Liver (tissue), 9 donors: ENCODE measurements around the gene SRRM3. TPM values are rescaled to one million over a fixed set of nuclear protein-coding genes. Genes with fewer than 3 reads are reported as not detected.

Experiments
- DNase-seq: peaks from one replicate; pipeline ENCODE4 v3.0.0-alpha.2; 2017; ENCODE audit warnings: low spot score
- H3K27ac ChIP-seq, 2 donors: one replicate each; pipeline ENCODE4 v1.7.0; 2013; ENCODE audit warnings: inconsistent platforms in 2 of 2, low read length in 2 of 2, control low read depth in 1 of 2, low read depth in 1 of 2, mild to moderate bottlenecking in 1 of 2
- H3K27me3 ChIP-seq, 4 donors: one replicate each; pipeline versions ENCODE4 v1.6.1 to v1.7.0; 2013; ENCODE audit warnings: low read length in 3 of 4, inconsistent platforms in 1 of 4, mild to moderate bottlenecking in 1 of 4, moderate library complexity in 1 of 4; ENCODE audit not compliant: control insufficient read depth in 4 of 4, insufficient read depth in 4 of 4
- H3K36me3 ChIP-seq, 4 donors: one replicate each; pipeline versions ENCODE4 v1.6.1 to v1.7.0; 2013; ENCODE audit warnings: low read length in 3 of 4, mild to moderate bottlenecking in 3 of 4, low read depth in 1 of 4, moderate library complexity in 1 of 4; ENCODE audit not compliant: control insufficient read depth in 4 of 4, insufficient read depth in 3 of 4
- H3K4me1 ChIP-seq, 4 donors: one replicate each; pipeline versions ENCODE4 v1.6.1 to v1.7.0; 2013; ENCODE audit warnings: low read length in 3 of 4, mild to moderate bottlenecking in 3 of 4, moderate library complexity in 1 of 4; ENCODE audit not compliant: control insufficient read depth in 4 of 4, insufficient read depth in 4 of 4
- H3K4me3 ChIP-seq, 3 donors: one replicate each; pipeline versions ENCODE4 v1.6.1 to v1.7.0; 2013; ENCODE audit warnings: low read length in 3 of 3, control low read depth in 1 of 3, low read depth in 1 of 3, mild to moderate bottlenecking in 1 of 3
- H3K9ac ChIP-seq, 2 donors: one replicate each; pipeline ENCODE4 v1.7.0; 2013; ENCODE audit warnings: low read length in 2 of 2, mild to moderate bottlenecking in 2 of 2, moderate library complexity in 2 of 2, control low read depth in 1 of 2, low read depth in 1 of 2
- H3K9me3 ChIP-seq, 4 donors: one replicate each; pipeline versions ENCODE4 v1.6.1 to v1.7.0; 2013; ENCODE audit warnings: low read length in 3 of 4; ENCODE audit not compliant: control insufficient read depth in 4 of 4
- ATF3 ChIP-seq: IDR thresholded peaks from 2 replicates; pipeline ENCODE4 v1.6.1; 2016; ENCODE audit warnings: antibody characterized with exemption
- CTCF ChIP-seq: fragments of 150-350 bp; IDR thresholded peaks from 2 replicates; pipeline ENCODE4 v1.5.1; 2017; ENCODE audit warnings: improper control_type of control experiment, low read depth, low read length; ENCODE audit not compliant: missing input control
- EGR1 ChIP-seq, 2 donors: IDR thresholded peaks; 2 replicates each; pipeline ENCODE4 v1.6.1; 2016 to 2018; ENCODE audit warnings: antibody characterized with exemption in 2 of 2, low read depth in 2 of 2
- FOXA1 ChIP-seq: IDR thresholded peaks from 2 replicates; pipeline ENCODE4 v1.6.1; 2016; ENCODE audit warnings: antibody characterized with exemption
- FOXA2 ChIP-seq: IDR thresholded peaks from 2 replicates; pipeline ENCODE4 v1.6.1; 2016; ENCODE audit warnings: antibody characterized with exemption
- GABPA ChIP-seq, 2 donors: IDR thresholded peaks in 1 of 2; conservative IDR thresholded peaks in 1 of 2; 2 replicates each; pipeline ENCODE4 v1.6.1; 2016; ENCODE audit warnings: antibody characterized with exemption in 2 of 2, mild to moderate bottlenecking in 1 of 2, moderate library complexity in 1 of 2
- HNF4A ChIP-seq, 2 donors: conservative IDR thresholded peaks; 2 replicates each; pipeline ENCODE4 v1.6.1; 2016; ENCODE audit warnings: antibody characterized with exemption in 2 of 2, mild to moderate bottlenecking in 2 of 2
- JUND ChIP-seq, 2 donors: IDR thresholded peaks; 2 replicates each; pipeline ENCODE4 v1.6.1; 2016; ENCODE audit warnings: antibody characterized with exemption in 2 of 2
- MAX ChIP-seq: IDR thresholded peaks from 2 replicates; pipeline ENCODE4 v1.6.1; 2016; ENCODE audit warnings: antibody characterized with exemption
- NR2F2 ChIP-seq: IDR thresholded peaks from 2 replicates; pipeline ENCODE4 v1.6.1; 2016; ENCODE audit warnings: antibody characterized with exemption
- RAD21 ChIP-seq, 2 donors: IDR thresholded peaks; 2 replicates each; pipeline ENCODE4 v1.6.1; 2016; ENCODE audit warnings: antibody characterized with exemption in 2 of 2, mild to moderate bottlenecking in 2 of 2
- REST ChIP-seq: IDR thresholded peaks from 2 replicates; pipeline ENCODE4 v1.6.1; 2016; ENCODE audit warnings: antibody characterized with exemption, mild to moderate bottlenecking
- RXRA ChIP-seq, 2 donors: IDR thresholded peaks; 2 replicates each; pipeline ENCODE4 v1.6.1; 2017 to 2018; ENCODE audit warnings: antibody characterized with exemption in 2 of 2, mild to moderate bottlenecking in 1 of 2
- SP1 ChIP-seq: IDR thresholded peaks from 2 replicates; pipeline ENCODE4 v1.6.1; 2018; ENCODE audit warnings: antibody characterized with exemption, mild to moderate bottlenecking
- TAF1 ChIP-seq: conservative IDR thresholded peaks from 2 replicates; pipeline ENCODE4 v1.6.1; 2016; ENCODE audit warnings: antibody characterized with exemption, mild to moderate bottlenecking
- YY1 ChIP-seq: IDR thresholded peaks from 2 replicates; pipeline ENCODE4 v1.6.1; 2016; ENCODE audit warnings: antibody characterized with exemption, mild to moderate bottlenecking
- ZBTB33 ChIP-seq: IDR thresholded peaks from 2 replicates; pipeline ENCODE4 v1.6.1; 2016; ENCODE audit warnings: antibody characterized with exemption
- WGBS: extraction: QIAGEN DNeasy Blood & Tissue Kit; methylation state at CpG from one replicate; pipeline ENCODE4 v1.1.7; 2013; 5-methylcytosine and 5-hydroxymethylcytosine counted together
- polyA plus RNA-seq, 2 donors: library from polyadenylated mRNA; stranded (reverse) in 1 of 2; unstranded in 1 of 2; fragments of 200-250 nt in 1 of 2; fragments of >200 nt in 1 of 2; fragmentation: Nextera tagmentation in 1 of 2; extraction: Ambion mirVana in 1 of 2; gene quantifications; one replicate each; pipeline versions ENCODE4 v1.2.1 to v1.2.3, GENCODE V29; 2013 to 2015
- total RNA-seq, 2 donors: library from RNA; depleted of rRNA; stranded (reverse); fragments of >200 nt; gene quantifications; one replicate each; pipeline ENCODE4 v1.2.3, GENCODE V29; 2014
- donor health status: healthy.
- donor health status: healthy.
- donor health status: healthy.
- donor health status: healthy.
- donor health status: healthy.

Gene SRRM3
- total and polyA plus RNA-seq, 4 donors, result 0.08 to 0.16 TPM; not detected in 2

- Histone ChIP-seq H3K4me3 (no peak overlapping the region), H3K27ac (no peak overlapping the region), H3K4me1 (peaks cover 0 to 15% (median 7%) of the 10 kb centered on the region in 4 donors), H3K27me3 (peaks cover 0 to 6% (median 3%) of the 10 kb centered on the region in 4 donors), H3K9me3 (no peaks in the 10 kb centered on the region), H3K36me3 (no peaks in the 10 kb centered on the region), H3K9ac (no peak overlapping the region)
- 73% methylated on average over 29 of the region's 29 CpGs for WGBS
- no peak for DNase-seq
- TF ChIP-seq ZBTB33 (no peak), FOXA1 (no peak), RXRA (IDR thresholded peaks at IDR 0.05) (no peak), NR2F2 (no peak), REST (no peak), SP1 (no peak), EGR1 (IDR thresholded peaks at IDR 0.05; ENCODE audit: low read depth in 2 of 2) (no peak), JUND (IDR thresholded peaks at IDR 0.05) (no peak), ATF3 (no peak), HNF4A (conservative IDR thresholded peaks at IDR 0.05) (no peak), CTCF (no peak), RAD21 (IDR thresholded peaks at IDR 0.05) (no peak), YY1 (no peak), FOXA2 (no peak), TAF1 (no peak), MAX (no peak), GABPA (IDR thresholded peaks at IDR 0.05 in 1 of 2, conservative IDR thresholded peaks at IDR 0.05 in 1 of 2) (no peak)
Measured at GRCh38 chr7:76285604-76286374, 84.1 kb downstream of the SRRM3 start.
